VCaP (cell line): Measurements from ENCODE around the gene BICD1.

Experiments used
- H3K27ac ChIP-seq: fragments of 450-650 bp; 2 replicates; pipeline ENCODE4 v1.5.1; 2017
- CTCF ChIP-seq: fragments of 450-650 bp; conservative IDR thresholded peaks from 2 replicates; pipeline ENCODE4 v1.5.1; 2017; ENCODE audit warnings: mild to moderate bottlenecking, moderate library complexity

BICD1 gene

GRCh38 chr12:32390572-32391219 is 284.0 kb downstream of the BICD1 start:
- TF ChIP-seq CTCF = no peak
- H3K27ac ChIP-seq = no peak overlapping the region; the same call in 1 of the 2 replicates

- H3K27ac ChIP-seq = no peak overlapping the region
- no peak for TF ChIP-seq CTCF
These were observed 288.4 kb downstream of the BICD1 start for GRCh38 chr12:32395026-32395425.

- no peak for TF ChIP-seq CTCF
- H3K27ac ChIP-seq = no peak overlapping the region
These were observed 291.0 kb downstream of the BICD1 start for GRCh38 chr12:32397696-32398095.

GRCh38 chr12:32398181-32398580 is 291.5 kb downstream of the BICD1 start:
- peak overlapping the region; percentile 94 for H3K27ac ChIP-seq
- TF ChIP-seq CTCF = no peak

GRCh38 chr12:32398816-32399369 is 292.2 kb downstream of the BICD1 start:
- H3K27ac ChIP-seq = peak overlapping the region; percentile 94
- TF ChIP-seq CTCF = no peak

GRCh38 chr12:32399370-32400113 is 292.9 kb downstream of the BICD1 start, which contains the start of gene FGD4:
FGD4 (plus strand) TSS chr12:32399558.
- H3K27ac ChIP-seq = peak within 1 kb of the TSS; percentile 94
- peak; percentile 70 for TF ChIP-seq CTCF

GRCh38 chr12:32400114-32400672 is 293.5 kb downstream of the BICD1 start:
- peak overlapping the region; percentile 94 for H3K27ac ChIP-seq
- TF ChIP-seq CTCF = no peak
